Rectal smooth muscle tissue (tissue), 1 donor: ENCODE results near the gene F13B.
"Not testable (repeated sequence)": the region's sequence is repeated elsewhere in the genome, so short reads cannot be mapped to it uniquely, and the experiment has no call there.

Experiments used
- H3K27ac ChIP-seq: one replicate; pipeline ENCODE4 v1.7.0; 2013; ENCODE audit warnings: low read depth, low read length, inconsistent platforms
- H3K27me3 ChIP-seq: one replicate; pipeline ENCODE4 v1.7.0; 2013; ENCODE audit warnings: low read length; ENCODE audit not compliant: control insufficient read depth, insufficient read depth
- H3K36me3 ChIP-seq: one replicate; pipeline ENCODE4 v1.7.0; 2013; ENCODE audit warnings: low read length; ENCODE audit not compliant: control insufficient read depth, insufficient read depth
- H3K4me1 ChIP-seq: one replicate; pipeline ENCODE4 v1.7.0; 2013; ENCODE audit warnings: low read length; ENCODE audit not compliant: control insufficient read depth, insufficient read depth
- H3K4me3 ChIP-seq: one replicate; pipeline ENCODE4 v1.7.0; 2013; ENCODE audit warnings: low read length
- H3K9ac ChIP-seq: one replicate; pipeline ENCODE4 v1.7.0; 2013; ENCODE audit warnings: low read length

Gene F13B

GRCh38 chr1:196997423-196997822, 69.6 kb downstream of the F13B start:
- no peaks in the 10 kb centered on the region for H3K4me1 ChIP-seq
- H3K27ac ChIP-seq = no peak overlapping the region
- no peaks in the 10 kb centered on the region for H3K27me3 ChIP-seq
- H3K4me3 ChIP-seq = no peak overlapping the region
- no peaks in the 10 kb centered on the region for H3K36me3 ChIP-seq
- no peak overlapping the region for H3K9ac ChIP-seq

- no peak overlapping the region for H3K9ac ChIP-seq
- no peak overlapping the region for H3K27ac ChIP-seq
- H3K36me3 ChIP-seq = no peaks in the 10 kb centered on the region
- H3K4me1 ChIP-seq = no peaks in the 10 kb centered on the region
- no peak overlapping the region for H3K4me3 ChIP-seq
- no peaks in the 10 kb centered on the region for H3K27me3 ChIP-seq
These were observed 73.1 kb downstream of the F13B start for GRCh38 chr1:196993916-196994315.

- not testable (repeated sequence) for H3K27ac ChIP-seq, H3K4me1 ChIP-seq, H3K9ac ChIP-seq, H3K36me3 ChIP-seq, H3K4me3 ChIP-seq, H3K27me3 ChIP-seq
These were observed 75.0 kb downstream of the F13B start for GRCh38 chr1:196991919-196992651.
